PC-3 (cell line): ENCODE data around the gene PDGFB. TPM values are rescaled to one million over a fixed set of nuclear protein-coding genes. Genes with fewer than 3 reads are reported as not detected.

ENCODE experiments used
- ATAC-seq: fragments of 200-7000 bp; cut with Tn5 transposase; 2 replicates; pipeline ENCODE4 v1.9.1; 2020; ENCODE audit warnings: mild to moderate bottlenecking, moderate library complexity
- Bru-seq: library from RNA; stranded (reverse); fragments of 400-500 nt; gene quantifications from one replicate; lab custom pipeline; 2021; lab: Mats Ljungman, UMichigan
- BruChase-seq, 2 experiments: library from RNA; stranded (reverse); fragments of 400-500 nt; gene quantifications; one replicate each; lab custom pipeline; 2021; lab: Mats Ljungman, UMichigan
- BruUV-seq: library from RNA; stranded (reverse); fragments of 400-500 nt; replicated peaks from 2 replicates; lab custom pipeline; 2021; lab: Mats Ljungman, UMichigan
- CTCF ChIA-PET: fragments of 300-600 bp; sonication (Branson Sonifier 250); formaldehyde crosslinking; loops from one replicate; lab custom pipeline; 2022; ENCODE audit warnings: antibody characterized with exemption; lab: Charles Lee
- POLR2A ChIA-PET: fragments of 300-600 bp; sonication (Branson Sonifier 250); formaldehyde crosslinking; loops from one replicate; lab custom pipeline; 2022; ENCODE audit warnings: antibody characterized with exemption; ENCODE audit not compliant: unreplicated experiment; lab: Charles Lee
- DNase-seq: peaks from one replicate; pipeline ENCODE4 v3.0.0-alpha.2; 2015
- H2AFZ ChIP-seq: fragments of 300-600 bp; sonication (generic); 2 replicates; pipeline ENCODE4 v1.6.0; 2016; ENCODE audit warnings: antibody characterized with exemption, low read length
- H3F3A ChIP-seq: fragments of 300-600 bp; sonication (generic); one replicate; pipeline ENCODE4 v1.6.0; 2017; ENCODE audit warnings: antibody characterized with exemption, low read length, control low read depth, mild to moderate bottlenecking; ENCODE audit not compliant: unreplicated experiment
- H3K27ac ChIP-seq: fragments of 300-600 bp; sonication (generic); 2 replicates; pipeline ENCODE4 v1.5.1; 2016; ENCODE audit warnings: mild to moderate bottlenecking, low read length
- H3K27me3 ChIP-seq: fragments of 300-600 bp; sonication (generic); 2 replicates; pipeline ENCODE4 v1.6.1; 2016; ENCODE audit warnings: low read length, mixed read lengths
- H3K36me3 ChIP-seq: fragments of 300-600 bp; sonication (generic); 2 replicates; pipeline ENCODE4 v1.6.1; 2016; ENCODE audit warnings: low read depth, mixed run types, low read length, mixed read lengths
- H3K4me1 ChIP-seq: fragments of 300-600 bp; sonication (generic); 2 replicates; pipeline ENCODE4 v1.5.1; 2016; ENCODE audit warnings: low read length; ENCODE audit not compliant: insufficient read depth
- H3K4me2 ChIP-seq: fragments of 300-600 bp; sonication (generic); 2 replicates; pipeline ENCODE4 v1.6.0; 2016; ENCODE audit warnings: low read length
- H3K4me3 ChIP-seq: fragments of 300-600 bp; sonication (generic); 2 replicates; pipeline ENCODE4 v1.5.1; 2016; ENCODE audit warnings: mild to moderate bottlenecking, low read length, mixed read lengths
- H3K79me2 ChIP-seq: fragments of 300-600 bp; sonication (generic); 2 replicates; pipeline ENCODE4 v1.6.1; 2017; ENCODE audit warnings: low read length, mixed read lengths
- H3K9ac ChIP-seq: fragments of 300-600 bp; sonication (generic); 2 replicates; pipeline ENCODE4 v1.6.0; 2016; ENCODE audit warnings: mild to moderate bottlenecking, low read length
- H3K9me2 ChIP-seq: fragments of 300-600 bp; sonication (generic); replicated peaks from 2 replicates; pipeline ENCODE4 v1.6.1; 2016; ENCODE audit warnings: mixed run types, low read length, mixed read lengths
- H3K9me3 ChIP-seq: fragments of 300-600 bp; sonication (generic); 2 replicates; pipeline ENCODE4 v1.6.1; 2016; ENCODE audit warnings: low read length, mixed read lengths
- H4K20me1 ChIP-seq: fragments of 300-600 bp; sonication (generic); 2 replicates; pipeline ENCODE4 v1.6.1; 2016; ENCODE audit warnings: low read length, mixed read lengths
- EZH2 ChIP-seq: fragments of 300-600 bp; sonication (generic); IDR thresholded peaks from one replicate; pipeline ENCODE4 v1.6.1; 2017; ENCODE audit warnings: antibody characterized with exemption, mild to moderate bottlenecking, low read length; ENCODE audit not compliant: unreplicated experiment
- EZH2phosphoT487 ChIP-seq: fragments of 300-600 bp; sonication (generic); IDR thresholded peaks from 2 replicates; pipeline ENCODE4 v1.6.1; 2018; ENCODE audit warnings: mild to moderate bottlenecking, antibody characterized with exemption, low read length, borderline replicate concordance
- intact Hi-C: fragments of 100-400 bp; cut with micrococcal nuclease; formaldehyde crosslinking; loops from 2 replicates; pipeline ENCODE4 v1.9.0; 2023
- long read RNA-seq: library from polyadenylated mRNA; unstranded; transcript quantifications from one replicate; pipeline ENCODE4 v2.0.0, GENCODE V29; 2021; ENCODE audit not compliant: unreplicated experiment
- total RNA-seq: library from RNA; depleted of rRNA; stranded (reverse); fragments of >200 nt; gene quantifications from 2 replicates; pipeline ENCODE4 v1.2.3, GENCODE V29; 2014; rRNA removed
- TF ChIP-seq, protein P1 (sequence below): fragments of 300-600 bp; sonication (generic); conservative IDR thresholded peaks from 2 replicates; pipeline ENCODE4 v1.5.1; 2017; ENCODE audit warnings: antibody characterized with exemption, low read depth, mild to moderate bottlenecking, low read length

Gene PDGFB
- total RNA-seq (29.7 and 33.1 TPM in 2 replicates), Bru-seq, nascent RNA (percentile 68 among the genes with signal in this experiment), BruChase-seq, experiment 1, labeled RNA remaining after a 6-hour chase (percentile 76 among the genes with signal in this experiment), BruChase-seq, experiment 2, labeled RNA remaining after a 2-hour chase (percentile 78 among the genes with signal in this experiment)
- long read RNA-seq, transcript PDGFB-201 (7 exons, 3,497 nt): major isoform, 31 of 65 reads
- long read RNA-seq, partial matches to known transcripts: 18 of 65 reads
- long read RNA-seq, other reads (novel, unspliced or antisense): 16 of 65 reads

DNA sequence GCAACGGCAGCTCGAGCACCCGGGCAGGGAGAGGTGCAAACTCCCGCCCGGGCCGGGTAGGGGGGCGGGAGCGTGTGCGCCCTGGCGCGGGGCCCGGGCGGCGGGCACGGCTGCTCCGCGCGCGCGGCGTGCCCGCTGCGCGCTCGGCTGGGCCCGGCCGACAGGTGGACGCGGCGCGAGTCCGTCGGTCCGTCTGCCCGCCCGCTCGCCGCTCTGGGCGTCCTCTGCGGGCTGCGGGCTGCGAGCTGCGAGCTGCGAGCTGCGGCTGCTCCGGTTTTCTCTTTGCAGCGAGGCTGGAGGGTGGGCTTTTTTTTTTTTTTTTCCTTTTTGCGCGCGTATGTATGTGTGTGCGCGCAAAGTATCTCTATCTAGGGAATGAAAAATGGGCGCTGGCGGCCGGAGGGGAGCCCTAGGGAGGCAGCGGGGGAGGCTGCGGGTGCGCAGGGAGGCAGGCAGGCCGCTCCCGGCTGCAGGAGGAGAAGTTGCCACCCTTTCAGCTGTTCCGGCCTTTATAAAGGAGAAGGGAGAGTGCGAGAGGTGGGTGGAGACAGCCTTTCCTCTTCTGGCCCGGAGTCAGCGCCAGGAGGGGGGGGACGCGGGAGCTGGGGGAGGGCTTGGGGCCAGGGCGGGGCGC is at the start of gene PDGFB:
Gene PDGFB, minus strand, starts transcription at position 487 of the 634 bp plus-strand sequence. CDS start 1,019 bp downstream, outside the sequence.
- 0 out of 2 replicates have a peak within 1 kb of the TSS, but pooled peaks have one; percentile 50 for H2AFZ ChIP-seq
- peak within 1 kb of the TSS; percentile 95 for H3K4me3 ChIP-seq
- DNase-seq: peak; percentile 62
- ChIA-PET POLR2A (interaction anchor here (0.6 to 0.8 kb wide), 4 partner anchors 35 to 539 kb away, joined by 3 read pairs; partner anchors contain the start of gene ATF4), CTCF (no interaction called here)
- H3K27ac ChIP-seq: no peak within 1 kb of the TSS
- no peaks in the 10 kb centered on the region for H3K9me2 ChIP-seq
- peak within 1 kb of the TSS; percentile 56; the same call in 1 of the 2 replicates for H3K9ac ChIP-seq
- H4K20me1 ChIP-seq: no peaks in the 10 kb centered on the region
- H3K79me2 ChIP-seq: peaks cover 44% of the 10 kb centered on the region
- peak within 1 kb of the TSS; percentile 93 for H3K4me2 ChIP-seq
- no peaks in the 10 kb centered on the region for H3F3A ChIP-seq
- peaks cover 23% of the 10 kb centered on the region for H3K4me1 ChIP-seq
- no peaks in the 10 kb centered on the region for H3K9me3 ChIP-seq
- intact Hi-C loops: loop anchor here (2.0 to 5.0 kb wide), 2 partner anchors 73 to 74 kb away; partner anchors contain the start of gene RPL3
- TF ChIP-seq EZH2phosphoT487 (no peak), EZH2 (no peak)
- TF ChIP-seq, protein P1, sequence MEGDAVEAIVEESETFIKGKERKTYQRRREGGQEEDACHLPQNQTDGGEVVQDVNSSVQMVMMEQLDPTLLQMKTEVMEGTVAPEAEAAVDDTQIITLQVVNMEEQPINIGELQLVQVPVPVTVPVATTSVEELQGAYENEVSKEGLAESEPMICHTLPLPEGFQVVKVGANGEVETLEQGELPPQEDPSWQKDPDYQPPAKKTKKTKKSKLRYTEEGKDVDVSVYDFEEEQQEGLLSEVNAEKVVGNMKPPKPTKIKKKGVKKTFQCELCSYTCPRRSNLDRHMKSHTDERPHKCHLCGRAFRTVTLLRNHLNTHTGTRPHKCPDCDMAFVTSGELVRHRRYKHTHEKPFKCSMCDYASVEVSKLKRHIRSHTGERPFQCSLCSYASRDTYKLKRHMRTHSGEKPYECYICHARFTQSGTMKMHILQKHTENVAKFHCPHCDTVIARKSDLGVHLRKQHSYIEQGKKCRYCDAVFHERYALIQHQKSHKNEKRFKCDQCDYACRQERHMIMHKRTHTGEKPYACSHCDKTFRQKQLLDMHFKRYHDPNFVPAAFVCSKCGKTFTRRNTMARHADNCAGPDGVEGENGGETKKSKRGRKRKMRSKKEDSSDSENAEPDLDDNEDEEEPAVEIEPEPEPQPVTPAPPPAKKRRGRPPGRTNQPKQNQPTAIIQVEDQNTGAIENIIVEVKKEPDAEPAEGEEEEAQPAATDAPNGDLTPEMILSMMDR: no peak
- no peaks in the 10 kb centered on the region for H3K36me3 ChIP-seq
- ATAC-seq: 0 out of 2 replicates have a peak, but pooled peaks have one; percentile 12
- BruUV-seq: no TSS peak
- H3K27me3 ChIP-seq: no peaks in the 10 kb centered on the region

DNA sequence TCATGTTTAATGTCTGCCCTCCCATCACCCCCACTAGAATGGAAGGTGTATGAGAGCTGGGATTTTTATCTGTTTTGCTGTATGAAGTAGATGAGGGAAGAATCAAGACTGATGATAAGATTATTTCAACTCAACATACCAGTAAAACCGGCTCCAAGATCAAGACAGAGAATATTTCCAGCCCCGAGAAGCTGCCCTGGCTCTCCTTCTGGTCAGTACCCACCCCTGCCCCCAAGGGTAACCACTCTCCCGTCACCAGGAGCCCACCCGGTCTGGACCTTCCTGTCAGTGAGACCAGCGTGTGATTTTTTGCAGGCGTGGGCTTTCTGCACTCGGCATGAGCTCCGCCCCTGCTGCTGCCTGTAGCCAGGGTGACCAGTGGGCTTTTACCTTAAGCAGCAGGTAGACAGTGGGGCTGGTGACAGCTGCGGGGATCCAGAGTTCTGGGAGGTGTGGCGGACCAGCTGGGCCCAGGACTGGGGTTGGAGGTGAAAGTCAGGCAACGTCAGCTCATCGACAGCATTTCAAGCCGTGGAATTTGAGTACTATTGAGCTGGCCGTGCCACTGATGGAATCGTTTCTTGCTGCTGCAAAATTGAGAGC is 49.1 kb upstream of the PDGFB start:
- DNase-seq: peak; percentile 37
- Histone ChIP-seq H3K4me3 (no peak overlapping the region), H3K36me3 (no peaks in the 10 kb centered on the region), H3K9me2 (no peaks in the 10 kb centered on the region), H4K20me1 (no peaks in the 10 kb centered on the region), H3K9me3 (no peaks in the 10 kb centered on the region), H2AFZ (no peak overlapping the region), H3K27me3 (no peaks in the 10 kb centered on the region), H3F3A (no peaks in the 10 kb centered on the region), H3K4me1 (peaks cover 45% of the 10 kb centered on the region), H3K79me2 (no peaks in the 10 kb centered on the region), H3K4me2 (no peak overlapping the region; the same call in 1 of the 2 replicates), H3K9ac (no peak overlapping the region), H3K27ac (no peak overlapping the region)
- no TSS peak for BruUV-seq
- TF ChIP-seq, protein P1: no peak
- TF ChIP-seq EZH2: no peak
- no peak for TF ChIP-seq EZH2phosphoT487
- no peak for ATAC-seq
- CTCF ChIA-PET: no interaction called here
- intact Hi-C loops: loop anchor here (5.0 kb wide), 1 partner anchor 42 kb away; no protein-coding TSS in a partner anchor
- POLR2A ChIA-PET: no interaction called here
